Large intestine (tissue), 3 donors: Measurements from ENCODE around the gene NUDT3. TPM values are rescaled to one million over a fixed set of nuclear protein-coding genes. Genes with fewer than 3 reads are reported as not detected.

Source experiments
- DNase-seq, 2 donors: peaks; one replicate each; pipeline versions ENCODE4 v3.0.0 to v3.0.0-alpha.2; 2013
- H3K27ac ChIP-seq: one replicate; pipeline ENCODE4 v1.5.1; 2013; ENCODE audit warnings: low read length
- H3K27me3 ChIP-seq: 2 replicates; pipeline ENCODE4 v1.6.1; 2013; ENCODE audit warnings: low read length; ENCODE audit not compliant: control insufficient read depth, insufficient read depth
- H3K36me3 ChIP-seq: 2 replicates; pipeline ENCODE4 v1.6.1; 2013; ENCODE audit warnings: low read length; ENCODE audit not compliant: control insufficient read depth, insufficient read depth
- H3K4me1 ChIP-seq: one replicate; pipeline ENCODE4 v1.6.1; 2013; ENCODE audit warnings: low read length; ENCODE audit not compliant: control insufficient read depth, insufficient read depth
- H3K4me3 ChIP-seq: one replicate; pipeline ENCODE4 v1.5.1; 2013; ENCODE audit warnings: low read length
- H3K9me3 ChIP-seq: one replicate; pipeline ENCODE4 v1.6.1; 2013; ENCODE audit warnings: mild to moderate bottlenecking, low read depth, low read length, moderate library complexity; ENCODE audit not compliant: control insufficient read depth
- WGBS: methylation state at CpG from one replicate; pipeline ENCODE4 v1.1.5; 2013; ENCODE audit warnings: low lambda C conversion rate; ENCODE audit not compliant: insufficient coverage; 5-methylcytosine and 5-hydroxymethylcytosine counted together
- polyA plus RNA-seq: library from polyadenylated mRNA; unstranded; fragments of 120-200 nt; gene quantifications from one replicate; pipeline ENCODE4 v1.2.1, GENCODE V29; 2013

Gene NUDT3
- polyA plus RNA-seq, 1 donor = 13.5 TPM

DNA sequence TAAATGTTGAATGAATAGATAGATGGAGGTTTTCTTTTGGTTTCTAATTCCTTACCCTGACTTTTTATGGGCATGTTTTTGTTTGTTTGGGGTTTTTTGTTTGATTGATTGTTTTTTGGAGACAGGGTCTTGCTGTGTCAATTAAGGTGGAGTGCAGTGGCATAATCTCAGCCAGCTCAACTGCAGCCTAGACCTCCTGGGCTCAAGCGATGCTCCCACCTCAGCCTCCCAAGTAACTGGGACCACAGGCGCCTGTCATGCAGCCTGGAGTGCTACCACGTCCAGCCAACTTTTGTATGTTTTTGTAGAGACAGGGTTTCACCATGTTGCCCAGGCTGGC lies 1.5 kb upstream of the NUDT3 start:
- Histone ChIP-seq H3K4me3 (no peak overlapping the region), H3K27ac (no peak overlapping the region)
- no CpG with 5 or more reads among the region's 3 CpGs for WGBS

DNA sequence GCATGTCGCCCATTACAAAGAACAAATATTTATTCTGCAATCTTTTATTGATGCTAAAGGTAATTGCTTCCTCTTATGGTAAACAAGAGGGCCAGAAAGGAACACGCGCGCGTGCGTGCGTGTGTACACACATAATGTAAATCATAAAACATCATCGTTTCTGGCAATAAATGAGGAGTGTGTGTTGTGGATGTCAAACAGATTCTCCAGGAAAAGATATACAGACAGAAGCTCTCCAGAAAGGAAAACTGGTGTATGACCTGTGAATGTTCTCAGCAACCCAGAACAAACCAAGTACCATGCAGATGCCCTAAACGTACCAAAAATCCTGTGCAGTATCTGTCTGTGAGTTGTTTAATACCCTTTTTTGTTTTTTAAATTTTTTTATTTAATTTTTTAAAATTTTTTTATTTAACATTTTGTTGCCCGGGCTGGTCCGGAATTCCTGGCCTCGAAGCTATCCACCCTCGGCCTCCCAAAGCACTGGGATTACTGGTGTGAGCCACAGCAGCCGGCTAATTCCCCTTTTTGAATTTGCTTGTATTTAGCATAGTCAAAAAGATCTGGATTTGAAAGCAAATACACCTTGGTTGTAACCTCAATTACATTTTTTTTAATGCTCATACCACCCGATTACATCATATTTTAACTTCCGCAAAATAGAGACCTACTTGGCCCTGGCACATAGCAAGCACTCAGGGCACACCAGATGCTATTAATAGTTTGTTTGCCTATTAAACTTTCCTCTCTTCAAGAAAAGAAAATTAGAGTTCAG lies 909 bp upstream of the NUDT3 start:
- no peaks in the 10 kb centered on the region for H3K36me3 ChIP-seq
- DNase-seq = no peak
- 20% methylated on average over 2 of the region's 16 CpGs for WGBS
- H3K27me3 ChIP-seq = no peaks in the 10 kb centered on the region
- peaks cover 4% of the 10 kb centered on the region for H3K9me3 ChIP-seq
- peak overlapping the region; percentile 50 for H3K27ac ChIP-seq
- H3K4me1 ChIP-seq = no peaks in the 10 kb centered on the region
- H3K4me3 ChIP-seq = peak overlapping the region; percentile 62

More for the DNA sequence above, 1.5 kb upstream of the NUDT3 start:
- H3K9me3 ChIP-seq = peaks cover 4% of the 10 kb centered on the region
- no peaks in the 10 kb centered on the region for H3K4me1 ChIP-seq
- no peaks in the 10 kb centered on the region for H3K36me3 ChIP-seq
- no peak for DNase-seq
- no peaks in the 10 kb centered on the region for H3K27me3 ChIP-seq

DNA sequence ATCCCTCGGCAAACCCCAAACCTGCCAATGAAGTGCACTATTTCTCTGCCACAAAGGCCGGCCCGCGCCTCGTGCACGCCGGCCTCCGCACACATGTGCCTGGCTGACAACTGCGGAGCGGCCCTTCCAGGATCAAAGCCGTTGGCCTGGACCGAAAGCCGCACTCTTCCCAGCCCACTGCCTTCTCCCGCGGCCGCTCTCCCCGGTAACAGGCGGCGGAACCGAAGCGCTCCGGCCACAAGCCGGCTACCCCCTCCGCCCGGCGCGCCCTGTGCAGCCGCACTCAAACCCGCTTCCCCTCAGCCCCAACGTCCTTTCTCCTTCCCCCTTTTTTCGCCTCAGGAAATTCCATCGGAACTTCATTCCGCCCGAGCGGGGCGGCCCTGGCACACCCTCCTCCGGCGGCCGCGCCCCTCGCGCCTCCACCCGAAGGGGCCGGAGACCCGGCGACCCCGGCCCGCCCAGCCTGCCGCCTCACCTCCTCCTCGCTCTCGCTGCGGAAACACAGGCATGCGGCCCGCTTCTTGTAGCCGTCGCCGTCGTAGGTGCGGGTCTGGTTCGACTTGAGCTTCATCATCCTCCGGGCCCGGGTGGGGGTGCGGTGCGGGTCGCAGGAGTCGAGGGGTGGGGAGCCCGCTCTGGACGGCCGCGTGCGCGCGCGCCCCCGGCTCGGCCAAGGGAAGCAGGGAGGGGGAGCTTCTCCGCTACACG lies 528 bp downstream of the NUDT3 start:
- DNase-seq = peak; percentile 24 to 76
- Histone ChIP-seq H3K27ac (peak overlapping the region; percentile 76), H3K27me3 (no peaks in the 10 kb centered on the region), H3K4me3 (peak overlapping the region; percentile 76), H3K9me3 (peaks cover 4% of the 10 kb centered on the region), H3K36me3 (no peaks in the 10 kb centered on the region), H3K4me1 (no peaks in the 10 kb centered on the region)
- no CpG with 5 or more reads among the region's 78 CpGs for WGBS

DNA sequence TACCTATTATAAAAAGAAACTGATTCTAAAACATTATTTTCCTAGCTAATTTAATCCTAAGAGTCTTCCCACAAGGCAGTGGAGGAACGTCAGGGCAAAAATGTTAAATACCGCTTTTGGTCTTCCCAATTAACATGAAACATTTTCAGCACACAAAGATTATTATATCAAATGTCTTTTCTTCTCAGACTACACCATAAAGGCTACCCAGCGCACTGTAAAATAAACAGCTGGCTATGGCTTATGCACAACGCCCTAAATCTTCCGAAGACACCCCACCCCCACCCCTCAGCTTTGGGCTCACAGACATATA lies 1.0 kb downstream of the NUDT3 start:
- 17% methylated on average over 1 of the region's 5 CpGs for WGBS
- no peaks in the 10 kb centered on the region for H3K4me1 ChIP-seq

DNA sequence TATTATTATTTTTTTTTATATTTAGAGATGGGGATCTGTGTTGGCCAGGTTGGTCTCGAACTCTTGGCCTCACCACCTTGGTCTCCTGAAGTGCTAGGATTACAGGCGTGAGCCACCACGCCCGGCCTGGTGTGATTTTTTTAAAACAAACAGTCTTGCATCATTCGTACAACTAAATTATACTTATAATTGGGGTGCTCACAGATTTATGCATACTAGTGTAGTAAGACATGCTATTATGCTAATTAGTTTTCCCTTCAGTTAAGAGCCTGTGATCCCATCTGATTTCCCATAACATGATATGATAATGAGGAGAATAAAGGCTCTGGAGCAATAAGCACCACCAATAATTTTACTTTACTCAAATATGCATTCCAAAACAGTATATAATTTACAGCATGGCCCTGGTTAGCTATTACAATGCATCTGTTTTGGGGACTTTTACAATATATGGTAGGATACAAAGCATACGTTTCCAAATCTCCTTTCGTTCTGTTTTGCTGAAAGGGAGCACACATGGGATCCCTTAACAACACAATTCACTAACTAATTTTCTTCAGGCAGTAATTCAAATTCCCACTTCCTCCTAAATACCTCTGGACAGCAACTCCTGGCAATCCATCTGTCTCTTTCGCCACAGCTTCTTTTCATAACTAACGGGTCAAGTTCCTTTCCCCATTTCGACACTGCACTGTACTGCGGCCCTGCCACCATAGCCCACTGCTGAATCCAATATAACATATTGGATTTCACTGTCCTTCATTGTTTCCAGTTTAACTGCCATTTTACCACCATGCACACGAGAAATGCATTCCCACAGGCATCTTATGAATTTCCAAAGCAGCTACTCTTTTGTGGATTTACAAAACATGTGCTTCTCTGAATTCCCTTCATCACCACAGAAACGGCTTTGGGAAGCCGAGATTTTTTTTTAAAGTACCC lies 1.7 kb downstream of the NUDT3 start:
- peak overlapping the region; percentile 76 for H3K27ac ChIP-seq
- WGBS = no CpG with 5 or more reads among the region's 14 CpGs
- H3K27me3 ChIP-seq = no peaks in the 10 kb centered on the region
- H3K36me3 ChIP-seq = no peaks in the 10 kb centered on the region
- no peaks in the 10 kb centered on the region for H3K9me3 ChIP-seq
- peak; percentile 19 to 63 for DNase-seq
- H3K4me1 ChIP-seq = no peaks in the 10 kb centered on the region
- peak overlapping the region; percentile 76 for H3K4me3 ChIP-seq

More for the DNA sequence above, 1.0 kb downstream of the NUDT3 start:
- DNase-seq = no peak
- H3K36me3 ChIP-seq = no peaks in the 10 kb centered on the region
- H3K27me3 ChIP-seq = no peaks in the 10 kb centered on the region
- peaks cover 1% of the 10 kb centered on the region for H3K9me3 ChIP-seq
- peak overlapping the region; percentile 76 for H3K27ac ChIP-seq
- peak overlapping the region; percentile 76 for H3K4me3 ChIP-seq

DNA sequence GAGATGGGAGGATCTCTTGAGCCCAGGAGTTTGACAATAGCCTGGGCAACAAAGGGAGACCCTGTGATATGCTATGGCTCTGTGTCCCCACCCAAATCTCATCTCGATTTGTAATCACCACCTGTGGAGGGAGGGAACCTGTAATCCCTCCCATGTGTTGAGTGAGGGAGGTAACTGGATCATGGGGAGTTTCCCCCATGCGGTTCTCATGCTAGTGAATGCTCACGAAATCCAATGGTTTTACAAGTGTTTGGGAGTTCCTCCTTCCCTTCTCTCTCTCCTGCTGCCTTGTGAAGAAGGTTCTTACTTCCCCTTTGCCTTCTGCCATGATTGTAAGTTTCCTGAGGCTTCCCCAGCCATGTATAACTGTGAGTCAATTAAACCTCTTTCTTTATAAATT lies 3.4 kb downstream of the NUDT3 start:
- Histone ChIP-seq H3K27me3 (no peaks in the 10 kb centered on the region), H3K27ac (no peak overlapping the region), H3K4me3 (no peak overlapping the region), H3K4me1 (no peaks in the 10 kb centered on the region), H3K36me3 (no peaks in the 10 kb centered on the region), H3K9me3 (no peaks in the 10 kb centered on the region)
- no peak for DNase-seq
- WGBS = 82% methylated on average over 2 of the region's 3 CpGs

DNA sequence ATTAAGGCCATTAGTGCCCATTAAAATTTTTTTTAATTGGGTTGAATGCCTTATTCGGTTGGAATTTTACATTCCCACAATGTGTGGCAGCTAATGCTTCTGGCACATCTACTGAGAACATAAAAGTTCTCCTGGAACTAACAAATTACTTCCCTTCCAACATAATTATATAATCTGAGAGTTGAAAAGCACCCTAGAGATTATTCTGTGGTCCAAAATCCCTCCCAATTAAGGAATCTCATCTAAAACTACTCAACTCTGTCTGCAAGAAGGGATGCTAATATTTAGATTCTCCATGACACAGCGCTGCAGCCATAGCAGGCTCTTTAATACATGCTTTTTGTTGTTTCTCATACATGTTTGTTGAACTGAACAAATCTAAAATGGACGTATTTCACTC lies 4.0 kb downstream of the NUDT3 start:
- Histone ChIP-seq H3K27ac (no peak overlapping the region), H3K4me3 (no peak overlapping the region), H3K4me1 (no peaks in the 10 kb centered on the region), H3K9me3 (no peaks in the 10 kb centered on the region), H3K27me3 (no peaks in the 10 kb centered on the region), H3K36me3 (no peaks in the 10 kb centered on the region)
- no peak for DNase-seq
- WGBS = 88% methylated on average over 3 of the region's 3 CpGs

DNA sequence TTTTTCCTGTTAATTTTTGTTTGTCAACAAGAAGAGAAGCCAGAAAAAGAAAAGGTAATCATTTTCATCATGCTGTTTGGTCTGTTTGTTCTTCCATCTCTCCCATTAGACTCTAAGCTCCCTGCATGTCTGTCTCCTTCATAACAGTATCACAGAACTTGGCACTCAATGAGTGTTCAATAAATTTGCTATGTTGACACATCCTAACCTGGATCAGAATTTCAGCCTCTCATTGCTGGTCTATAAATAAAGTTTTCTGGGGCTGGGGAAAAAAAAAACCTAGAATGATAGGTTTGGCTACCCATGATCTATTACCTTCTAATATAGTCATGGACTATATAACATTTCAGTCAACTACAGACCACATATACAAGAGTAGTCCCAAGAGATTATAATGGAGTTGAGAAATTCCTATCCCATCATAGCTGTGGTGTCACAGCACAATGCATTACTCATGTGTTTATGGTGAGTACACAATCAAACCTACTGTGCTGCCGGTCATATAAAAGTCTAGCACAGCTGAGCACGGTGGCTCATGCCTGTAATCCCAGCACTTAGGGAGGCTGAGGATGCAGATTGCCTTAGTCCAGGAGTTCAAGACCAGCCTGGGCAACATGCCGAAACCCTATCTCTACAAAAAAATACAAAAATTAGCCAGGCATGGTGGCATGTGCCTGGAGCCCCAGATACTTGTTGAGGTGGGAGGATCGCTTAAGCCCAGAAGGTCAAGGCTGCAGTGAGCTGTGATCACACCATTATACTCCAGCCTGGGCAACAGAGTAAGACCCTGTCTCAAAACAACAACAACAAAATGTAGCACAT lies 5.9 kb downstream of the NUDT3 start:
- peak; percentile 19 to 50 for DNase-seq
- Histone ChIP-seq H3K4me1 (no peaks in the 10 kb centered on the region), H3K9me3 (no peaks in the 10 kb centered on the region), H3K36me3 (no peaks in the 10 kb centered on the region), H3K4me3 (no peak overlapping the region), H3K27me3 (no peaks in the 10 kb centered on the region), H3K27ac (no peak overlapping the region)
- no CpG with 5 or more reads among the region's 4 CpGs for WGBS

DNA sequence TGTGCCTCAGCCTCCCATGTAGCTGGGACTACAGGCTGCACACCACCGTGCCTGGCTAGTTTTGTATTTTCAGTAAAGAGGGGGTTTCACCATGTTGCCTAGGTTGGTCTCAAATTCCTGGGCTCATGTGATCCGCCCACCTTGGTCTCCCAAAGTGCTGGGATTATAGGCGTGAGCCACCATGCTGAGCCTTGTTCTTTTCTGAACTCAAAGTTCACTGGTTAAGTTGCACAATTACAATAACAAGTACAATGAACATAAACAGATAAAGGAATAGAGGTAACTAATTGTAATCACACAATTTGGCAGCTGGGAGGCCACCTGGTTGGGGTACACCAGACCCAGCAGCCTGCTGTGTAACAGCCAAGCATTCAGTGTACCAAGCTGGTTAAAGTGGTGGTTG lies 6.7 kb downstream of the NUDT3 start:
- H3K27ac ChIP-seq = no peak overlapping the region
- DNase-seq = peak in 1 of 2 donors; percentile 31
- no peaks in the 10 kb centered on the region for H3K36me3 ChIP-seq
- H3K4me3 ChIP-seq = no peak overlapping the region
- no peaks in the 10 kb centered on the region for H3K9me3 ChIP-seq
- H3K27me3 ChIP-seq = no peaks in the 10 kb centered on the region
- WGBS = no CpG with 5 or more reads among the region's 3 CpGs
- H3K4me1 ChIP-seq = no peaks in the 10 kb centered on the region
